PFSK-1 (cell line): ENCODE data around the gene SPATS2L.

Experiments
- FOXP2 ChIP-seq: optimal IDR thresholded peaks from 2 replicates; pipeline ENCODE3; 2011; ENCODE audit warnings: borderline replicate concordance, control low read depth, inconsistent platforms; ENCODE audit not compliant: insufficient read depth; ENCODE audit errors: extremely low read length, extremely low read depth
- POLR2AphosphoS5 ChIP-seq: IDR thresholded peaks from 2 replicates; pipeline ENCODE4 v1.6.1; 2012; ENCODE audit warnings: low read depth, mild to moderate bottlenecking, control low read depth, low read length, moderate library complexity
- SIN3A ChIP-seq: IDR thresholded peaks from 2 replicates; pipeline ENCODE4 v1.6.1; 2012; ENCODE audit warnings: mild to moderate bottlenecking, low read length, moderate library complexity, borderline replicate concordance; ENCODE audit not compliant: insufficient read depth
- TAF1 ChIP-seq: IDR thresholded peaks from 2 replicates; pipeline ENCODE4 v1.6.1; 2012; ENCODE audit warnings: low read length, control low read depth, borderline replicate concordance; ENCODE audit not compliant: insufficient read depth
- TF ChIP-seq, protein P1 (sequence below), 2 experiments: IDR thresholded peaks; 2 replicates each; pipeline versions ENCODE4 v1.6.1 to v1.8.0; 2011 to 2012; ENCODE audit warnings: low read depth in 2 of 2, low read length in 2 of 2, control low read depth in 1 of 2, inconsistent platforms in 1 of 2, mild to moderate bottlenecking in 1 of 2, moderate library complexity in 1 of 2; ENCODE audit not compliant: insufficient read depth in 1 of 2

The SPATS2L gene

GRCh38 chr2:200376513-200377354 lies 70.2 kb downstream of the SPATS2L start:
- TF ChIP-seq, protein P1, sequence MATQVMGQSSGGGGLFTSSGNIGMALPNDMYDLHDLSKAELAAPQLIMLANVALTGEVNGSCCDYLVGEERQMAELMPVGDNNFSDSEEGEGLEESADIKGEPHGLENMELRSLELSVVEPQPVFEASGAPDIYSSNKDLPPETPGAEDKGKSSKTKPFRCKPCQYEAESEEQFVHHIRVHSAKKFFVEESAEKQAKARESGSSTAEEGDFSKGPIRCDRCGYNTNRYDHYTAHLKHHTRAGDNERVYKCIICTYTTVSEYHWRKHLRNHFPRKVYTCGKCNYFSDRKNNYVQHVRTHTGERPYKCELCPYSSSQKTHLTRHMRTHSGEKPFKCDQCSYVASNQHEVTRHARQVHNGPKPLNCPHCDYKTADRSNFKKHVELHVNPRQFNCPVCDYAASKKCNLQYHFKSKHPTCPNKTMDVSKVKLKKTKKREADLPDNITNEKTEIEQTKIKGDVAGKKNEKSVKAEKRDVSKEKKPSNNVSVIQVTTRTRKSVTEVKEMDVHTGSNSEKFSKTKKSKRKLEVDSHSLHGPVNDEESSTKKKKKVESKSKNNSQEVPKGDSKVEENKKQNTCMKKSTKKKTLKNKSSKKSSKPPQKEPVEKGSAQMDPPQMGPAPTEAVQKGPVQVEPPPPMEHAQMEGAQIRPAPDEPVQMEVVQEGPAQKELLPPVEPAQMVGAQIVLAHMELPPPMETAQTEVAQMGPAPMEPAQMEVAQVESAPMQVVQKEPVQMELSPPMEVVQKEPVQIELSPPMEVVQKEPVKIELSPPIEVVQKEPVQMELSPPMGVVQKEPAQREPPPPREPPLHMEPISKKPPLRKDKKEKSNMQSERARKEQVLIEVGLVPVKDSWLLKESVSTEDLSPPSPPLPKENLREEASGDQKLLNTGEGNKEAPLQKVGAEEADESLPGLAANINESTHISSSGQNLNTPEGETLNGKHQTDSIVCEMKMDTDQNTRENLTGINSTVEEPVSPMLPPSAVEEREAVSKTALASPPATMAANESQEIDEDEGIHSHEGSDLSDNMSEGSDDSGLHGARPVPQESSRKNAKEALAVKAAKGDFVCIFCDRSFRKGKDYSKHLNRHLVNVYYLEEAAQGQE (IDR thresholded peaks at IDR 0.05; ENCODE audit: insufficient read depth in 1 of 2, low read depth in 2 of 2, low read length in 2 of 2): no peak
- TF ChIP-seq POLR2AphosphoS5: no peak
- no peak for TF ChIP-seq SIN3A
- no peak for TF ChIP-seq TAF1
- TF ChIP-seq FOXP2: no peak

DNA sequence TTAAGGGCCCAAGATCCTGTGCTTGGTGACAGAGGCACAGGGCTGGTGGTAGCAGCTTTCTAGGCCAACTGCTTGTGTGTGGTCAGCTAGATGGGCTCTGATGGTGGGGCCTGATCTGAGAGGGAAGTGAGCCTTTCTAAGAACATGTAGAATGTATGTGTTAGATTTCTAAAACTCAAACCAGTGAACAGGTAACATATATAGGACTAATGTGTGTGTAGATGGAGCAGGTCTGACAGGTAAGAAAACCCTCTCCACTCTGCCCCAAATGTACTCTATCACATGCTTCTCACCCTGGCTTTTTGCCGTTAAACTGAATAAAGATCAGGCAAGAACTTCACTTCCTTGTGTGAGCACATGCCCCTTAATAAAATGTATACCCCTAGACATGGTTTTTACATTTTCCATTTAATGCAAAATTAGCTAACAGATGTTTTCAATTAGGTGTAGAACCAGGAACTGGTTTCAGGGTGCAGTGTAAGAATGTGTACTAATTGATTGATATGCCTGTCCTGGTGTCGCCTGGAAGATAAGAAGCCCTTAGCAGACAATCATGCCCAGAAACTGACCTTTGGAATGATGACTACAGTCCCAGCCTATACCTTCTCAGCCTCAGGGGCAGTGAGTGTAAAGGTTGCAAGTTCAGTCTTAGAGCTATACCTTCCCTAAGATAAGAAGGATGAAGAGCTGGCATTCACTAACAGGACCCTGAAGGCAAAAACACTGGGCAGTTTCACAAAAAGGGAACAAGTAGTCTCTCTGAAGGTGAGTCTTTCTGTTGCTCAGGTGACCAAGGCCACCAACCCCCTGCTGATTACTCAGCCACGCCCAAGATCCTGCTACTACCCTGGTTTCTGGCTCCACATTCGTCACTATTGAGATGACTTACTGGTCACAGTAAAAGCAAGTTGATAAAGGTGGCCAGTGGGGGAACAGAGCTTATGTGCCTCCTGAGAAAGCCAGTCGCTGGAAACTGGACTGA lies 71.2 kb downstream of the SPATS2L start:
- TF ChIP-seq, protein P1 (IDR thresholded peaks at IDR 0.05; ENCODE audit: insufficient read depth in 1 of 2, low read depth in 2 of 2, low read length in 2 of 2): no peak
- TF ChIP-seq FOXP2 (no peak), SIN3A (no peak), TAF1 (no peak), POLR2AphosphoS5 (no peak)

DNA sequence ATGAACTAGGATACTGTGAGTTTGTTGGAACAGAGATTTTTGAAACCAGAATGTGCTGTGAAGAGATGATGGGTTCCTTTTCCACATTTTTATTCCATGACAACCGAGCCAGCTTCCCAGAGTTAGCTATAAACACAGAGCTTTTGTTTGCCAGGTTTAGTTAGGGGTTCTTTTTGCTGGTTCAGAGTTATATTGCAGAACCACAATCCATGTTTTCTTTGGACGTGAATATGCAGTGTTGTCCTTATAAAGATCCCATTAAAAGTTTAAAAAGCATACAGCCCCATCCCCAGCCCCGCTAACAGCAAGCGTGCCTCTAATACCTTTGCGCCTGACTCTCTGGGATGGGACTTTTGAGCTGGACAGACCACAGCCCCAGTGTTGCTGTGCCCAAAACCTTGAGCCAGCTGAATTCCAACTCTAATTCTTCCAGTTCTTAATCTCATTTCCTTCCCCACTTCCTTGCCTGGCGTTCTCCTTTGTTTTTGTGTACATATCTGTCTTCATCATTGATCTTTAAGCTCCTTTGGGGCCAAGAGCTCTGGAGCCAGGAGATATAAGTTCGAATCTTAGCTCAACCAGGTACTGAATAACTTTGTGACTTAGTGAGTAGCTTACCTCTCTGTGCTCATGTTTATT lies 72.3 kb downstream of the SPATS2L start:
- TF ChIP-seq, protein P1 (IDR thresholded peaks at IDR 0.05; ENCODE audit: insufficient read depth in 1 of 2, low read depth in 2 of 2, low read length in 2 of 2): no peak
- no peak for TF ChIP-seq FOXP2

DNA sequence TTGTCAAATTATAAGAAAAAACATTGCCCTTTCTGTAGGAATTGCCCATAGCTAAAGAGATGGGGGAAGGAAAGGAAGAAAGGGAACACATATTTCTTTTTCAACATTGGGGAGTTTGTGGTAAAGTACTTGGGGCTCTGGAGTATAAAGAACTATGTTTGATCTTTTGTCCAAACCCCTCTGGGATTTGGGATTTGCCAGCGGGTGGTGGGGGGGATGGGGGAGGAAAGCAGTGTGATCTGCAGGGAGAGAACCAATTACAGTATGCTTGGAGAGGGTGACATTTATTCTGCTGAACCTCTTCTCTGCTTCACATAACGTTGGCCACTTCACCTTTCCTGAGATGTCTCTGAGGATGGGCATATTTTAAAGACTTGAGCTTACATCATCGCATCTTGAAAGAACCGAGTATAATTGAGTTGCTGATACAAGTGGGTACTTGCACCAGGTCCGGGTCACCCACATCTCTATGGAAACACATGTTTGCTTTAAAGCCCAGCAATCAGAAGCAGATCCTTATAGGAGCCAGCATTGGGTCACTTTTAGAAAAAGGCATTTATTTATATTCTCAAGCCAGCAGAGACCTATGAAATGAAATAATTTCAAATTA lies 73.1 kb downstream of the SPATS2L start:
- TF ChIP-seq SIN3A (no peak), FOXP2 (no peak), TAF1 (no peak), POLR2AphosphoS5 (no peak)
- TF ChIP-seq, protein P1 (IDR thresholded peaks at IDR 0.05; ENCODE audit: insufficient read depth in 1 of 2, low read depth in 2 of 2, low read length in 2 of 2): no peak
